ENCODE measurements around the gene RNF182. TPM values are rescaled to one million over a fixed set of nuclear protein-coding genes. Genes with fewer than 3 reads are reported as not detected.

The RNF182 gene
- total RNA-seq, 2 donors from 2014 or later = 3.2 TPM; not detected in 1

- Histone ChIP-seq H3K36me3 (no peaks in the 10 kb centered on the region), H3K9me3 (no peaks in the 10 kb centered on the region), H3K4me1 (replicated peaks) (no peaks in the 10 kb centered on the region), H3K27ac (no peak overlapping the region), H3K4me3 (no peak overlapping the region), H3K27me3 (replicated peaks; ENCODE audit: insufficient read depth) (peaks cover 3% of the 10 kb centered on the region)
- intact Hi-C loops (cut with DNase I) = no loop called here
- DNase-seq (ENCODE audit: low spot score) = no peak
- 77% methylated on average over 9 of the region's 9 CpGs for WGBS
- TF ChIP-seq POLR2AphosphoS5 (IDR thresholded peaks at IDR 0.05) (no peak), CTCF (IDR thresholded peaks at IDR 0.05) (no peak), POLR2A (IDR thresholded peaks at IDR 0.05) (no peak)
Observed at GRCh38 chr6:14004258-14004657, 79.5 kb downstream of the RNF182 start.

DNA sequence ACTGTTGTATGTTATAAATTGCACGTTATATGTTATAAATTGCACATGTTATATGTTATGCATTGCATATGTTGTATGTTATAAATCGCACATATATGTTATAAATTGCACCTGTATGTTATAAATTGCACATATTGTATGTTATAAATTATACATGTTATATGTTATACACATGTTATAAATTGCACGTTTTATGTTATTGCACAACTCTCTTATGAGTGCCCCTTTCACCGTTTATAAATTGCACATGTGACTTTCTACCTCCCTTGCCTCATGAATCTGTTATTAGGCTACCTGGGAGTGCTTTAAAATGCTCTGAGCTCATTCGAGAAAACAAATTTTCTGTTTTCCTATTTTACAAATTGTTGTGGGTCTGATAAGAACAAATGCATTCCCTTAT is 84.1 kb downstream of the RNF182 start:
- TF ChIP-seq POLR2A (IDR thresholded peaks at IDR 0.05) = no peak
- TF ChIP-seq POLR2AphosphoS5 (IDR thresholded peaks at IDR 0.05) = no peak
- TF ChIP-seq CTCF (IDR thresholded peaks at IDR 0.05) = no peak
- Histone ChIP-seq H3K9me3 (no peaks in the 10 kb centered on the region), H3K4me3 (no peak overlapping the region), H3K27ac (no peak overlapping the region), H3K27me3 (replicated peaks; ENCODE audit: insufficient read depth) (peaks cover under 1% of the 10 kb centered on the region), H3K4me1 (replicated peaks) (no peaks in the 10 kb centered on the region), H3K36me3 (no peaks in the 10 kb centered on the region)
- 89% methylated on average over 5 of the region's 5 CpGs for WGBS
- intact Hi-C loops (cut with DNase I) = no loop called here
- no peak for DNase-seq (ENCODE audit: low spot score)

DNA sequence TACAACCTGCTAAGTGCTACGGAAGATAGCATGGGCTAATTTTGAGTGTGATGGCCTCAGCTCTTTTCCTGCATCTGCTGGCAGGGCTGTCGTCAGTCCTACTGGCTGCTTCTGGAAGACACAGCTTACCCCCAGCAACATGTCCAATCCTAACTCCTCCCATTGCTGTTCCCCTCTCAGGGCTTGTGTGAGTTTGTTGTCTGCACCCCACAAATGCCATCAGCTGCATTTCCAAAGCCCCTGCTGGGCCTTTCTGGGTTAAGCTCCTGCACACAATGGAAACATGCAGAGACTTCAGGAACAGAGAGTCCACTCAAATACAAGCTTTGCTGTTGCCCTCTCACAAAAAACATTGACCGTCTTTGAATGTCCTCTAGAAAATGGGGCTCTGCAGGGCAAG is 84.7 kb downstream of the RNF182 start:
- Histone ChIP-seq H3K36me3 (no peaks in the 10 kb centered on the region), H3K27me3 (replicated peaks; ENCODE audit: insufficient read depth) (no peaks in the 10 kb centered on the region), H3K4me1 (replicated peaks) (no peaks in the 10 kb centered on the region), H3K27ac (no peak overlapping the region), H3K4me3 (no peak overlapping the region), H3K9me3 (no peaks in the 10 kb centered on the region)
- intact Hi-C loops (cut with DNase I) = no loop called here
- DNase-seq (ENCODE audit: low spot score) = no peak
- no peak for TF ChIP-seq POLR2A (IDR thresholded peaks at IDR 0.05)
- TF ChIP-seq CTCF (IDR thresholded peaks at IDR 0.05) = no peak
- TF ChIP-seq POLR2AphosphoS5 (IDR thresholded peaks at IDR 0.05) = no peak
- 75% methylated on average over 3 of the region's 3 CpGs for WGBS

GRCh38 chr6:14010275-14010674 is 85.5 kb downstream of the RNF182 start:
- intact Hi-C loops (cut with DNase I) = no loop called here
- Histone ChIP-seq H3K36me3 (no peaks in the 10 kb centered on the region), H3K4me1 (replicated peaks) (no peaks in the 10 kb centered on the region), H3K9me3 (no peaks in the 10 kb centered on the region), H3K27me3 (replicated peaks; ENCODE audit: insufficient read depth) (no peaks in the 10 kb centered on the region), H3K27ac (no peak overlapping the region), H3K4me3 (no peak overlapping the region)
- TF ChIP-seq POLR2A (IDR thresholded peaks at IDR 0.05) (no peak), CTCF (IDR thresholded peaks at IDR 0.05) (no peak), POLR2AphosphoS5 (IDR thresholded peaks at IDR 0.05) (no peak)
- no peak for DNase-seq (ENCODE audit: low spot score)
- WGBS = 76% methylated on average over 3 of the region's 3 CpGs

DNA sequence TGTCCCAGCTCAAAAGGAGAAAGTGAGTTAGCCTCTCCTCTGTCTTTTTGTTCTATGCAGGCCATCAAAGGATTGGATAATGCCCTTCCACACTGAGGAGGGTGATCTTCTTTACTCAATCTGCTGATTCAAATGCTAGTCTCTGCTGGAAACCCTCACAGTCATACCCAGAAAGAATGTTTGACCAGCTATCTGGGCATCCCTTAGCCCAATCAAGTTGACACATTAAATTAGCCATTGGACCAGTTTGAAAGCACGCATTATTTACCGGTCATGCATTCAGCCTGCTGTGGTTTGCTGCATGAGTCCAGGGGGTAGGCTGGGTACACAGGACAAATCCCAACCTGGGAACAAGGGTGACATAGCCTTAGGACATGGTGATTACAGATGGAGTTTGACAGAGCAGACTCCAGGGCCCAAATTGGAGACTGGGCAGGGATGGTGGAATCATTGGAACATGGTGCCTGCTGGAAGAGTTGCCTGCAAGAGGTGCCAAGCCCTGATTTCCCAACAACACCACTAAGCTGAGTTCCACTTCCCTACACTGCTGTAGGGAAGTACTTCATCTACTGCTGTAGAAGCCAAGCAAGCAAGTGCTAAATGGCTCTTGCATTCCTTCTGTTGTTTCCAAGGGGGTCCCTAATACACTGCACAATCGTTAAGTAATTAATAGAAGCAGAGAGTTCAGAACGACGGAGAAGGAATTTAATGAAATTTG is 87.7 kb downstream of the RNF182 start:
- Histone ChIP-seq H3K4me3 (no peak overlapping the region), H3K27me3 (replicated peaks; ENCODE audit: insufficient read depth) (no peaks in the 10 kb centered on the region), H3K36me3 (no peaks in the 10 kb centered on the region), H3K27ac (no peak overlapping the region), H3K9me3 (no peaks in the 10 kb centered on the region), H3K4me1 (replicated peaks) (no peaks in the 10 kb centered on the region)
- DNase-seq (ENCODE audit: low spot score) = no peak
- no peak for TF ChIP-seq POLR2AphosphoS5 (IDR thresholded peaks at IDR 0.05)
- TF ChIP-seq POLR2A (IDR thresholded peaks at IDR 0.05) = no peak
- TF ChIP-seq CTCF (IDR thresholded peaks at IDR 0.05) = no peak
- intact Hi-C loops (cut with DNase I) = no loop called here
- 94% methylated on average over 5 of the region's 5 CpGs for WGBS

All from prostate gland (tissue), 2 donors.